Stimulated activated CD8-positive, alpha-beta memory T cell treated with anti-CD3 and anti-CD28 coated beads, Interleukin-4, amount 100 ng/mL, for 1 hour (primary cell): ENCODE results near the gene PROM1.

Source experiments
- DNase-seq, 2 donors: peaks; one replicate each; pipeline ENCODE4 v3.0.0-alpha.2; 2020; ENCODE audit warnings: low read depth in 2 of 2, low spot score in 1 of 2

Gene PROM1

DNA sequence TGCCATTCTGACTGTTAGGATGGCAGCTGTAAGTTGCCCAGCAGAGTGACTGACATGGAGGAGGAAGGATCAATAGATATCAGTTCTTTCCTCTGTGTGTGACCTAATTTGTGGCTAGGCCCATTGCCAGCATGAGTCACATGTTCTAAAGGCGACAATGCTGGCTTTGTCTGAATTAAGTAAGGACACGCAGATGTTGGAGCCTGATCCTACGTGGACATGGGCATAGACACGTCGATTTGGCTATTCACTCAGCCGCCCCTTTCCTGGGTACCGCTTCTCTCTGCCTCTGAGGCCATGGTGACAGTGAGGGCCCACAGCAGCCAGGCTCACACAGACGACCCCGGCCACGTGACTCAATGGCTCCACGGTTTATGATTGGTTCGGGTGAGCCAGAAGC lies 16.3 kb downstream of the PROM1 start:
- DNase-seq, result no peak

DNA sequence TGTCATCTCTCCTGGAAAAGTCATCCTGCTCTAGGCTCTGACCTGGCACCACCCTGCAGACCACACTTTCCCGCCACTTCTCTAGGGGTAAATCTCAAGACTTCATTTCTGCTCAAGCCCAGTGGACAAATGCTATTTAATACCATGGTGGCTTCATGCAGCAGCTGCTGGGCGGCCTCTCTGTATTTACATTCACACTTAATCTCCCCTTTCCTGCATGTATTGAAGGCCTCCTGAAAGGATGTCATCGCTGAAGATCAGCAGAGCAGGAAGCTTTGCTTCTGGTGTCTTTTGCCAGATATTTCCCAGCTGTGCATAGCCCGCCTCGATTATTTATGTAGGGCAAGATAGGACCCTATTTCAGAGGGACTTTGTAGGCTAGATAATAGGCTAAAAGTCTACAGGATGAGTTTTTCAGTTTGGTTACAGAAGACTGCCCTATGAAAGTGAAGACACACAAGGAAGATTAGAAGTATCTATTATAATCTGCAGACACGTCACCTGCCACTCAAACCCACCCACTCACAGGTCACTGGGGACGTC lies 17.2 kb downstream of the PROM1 start:
- no peak for DNase-seq

DNA sequence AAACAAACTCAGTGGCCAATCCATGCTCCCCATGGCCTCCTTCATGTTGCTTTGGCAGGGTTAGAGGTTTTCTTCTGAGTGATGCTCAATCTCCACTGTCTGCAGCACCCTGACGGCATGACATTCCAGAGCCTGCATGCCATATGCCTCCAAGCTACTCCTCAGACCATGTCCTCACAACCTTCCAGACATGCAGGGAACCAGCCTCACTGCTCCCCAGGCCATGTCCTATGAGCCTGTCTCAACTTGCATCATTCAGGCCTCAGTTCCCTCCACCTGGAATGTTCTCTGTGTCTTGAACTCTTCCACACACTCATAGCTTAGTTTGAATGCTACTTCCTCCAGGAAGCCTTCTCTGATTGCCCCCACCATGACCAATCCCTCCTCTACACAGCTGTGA lies 18.8 kb downstream of the PROM1 start:
- DNase-seq, result no peak

DNA sequence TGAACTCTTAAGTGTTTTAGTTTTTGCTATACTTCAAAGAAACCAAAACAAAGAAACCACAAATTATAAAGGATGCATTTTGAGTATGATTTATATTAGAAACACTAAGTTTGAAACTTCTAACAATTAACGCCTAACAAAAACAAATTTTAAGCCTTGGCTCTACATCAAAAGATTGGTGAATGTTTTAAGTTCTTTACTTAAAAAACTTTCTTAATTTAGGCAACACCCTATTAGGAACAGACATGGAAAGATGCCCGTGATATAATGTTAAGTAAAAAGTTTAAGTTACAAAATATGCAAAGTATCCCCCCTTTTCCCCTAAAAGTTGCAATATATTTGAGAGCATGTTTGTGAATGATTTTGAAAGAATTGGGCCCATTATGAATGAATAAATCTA lies 21.2 kb downstream of the PROM1 start:
- DNase-seq, result no peak

DNA sequence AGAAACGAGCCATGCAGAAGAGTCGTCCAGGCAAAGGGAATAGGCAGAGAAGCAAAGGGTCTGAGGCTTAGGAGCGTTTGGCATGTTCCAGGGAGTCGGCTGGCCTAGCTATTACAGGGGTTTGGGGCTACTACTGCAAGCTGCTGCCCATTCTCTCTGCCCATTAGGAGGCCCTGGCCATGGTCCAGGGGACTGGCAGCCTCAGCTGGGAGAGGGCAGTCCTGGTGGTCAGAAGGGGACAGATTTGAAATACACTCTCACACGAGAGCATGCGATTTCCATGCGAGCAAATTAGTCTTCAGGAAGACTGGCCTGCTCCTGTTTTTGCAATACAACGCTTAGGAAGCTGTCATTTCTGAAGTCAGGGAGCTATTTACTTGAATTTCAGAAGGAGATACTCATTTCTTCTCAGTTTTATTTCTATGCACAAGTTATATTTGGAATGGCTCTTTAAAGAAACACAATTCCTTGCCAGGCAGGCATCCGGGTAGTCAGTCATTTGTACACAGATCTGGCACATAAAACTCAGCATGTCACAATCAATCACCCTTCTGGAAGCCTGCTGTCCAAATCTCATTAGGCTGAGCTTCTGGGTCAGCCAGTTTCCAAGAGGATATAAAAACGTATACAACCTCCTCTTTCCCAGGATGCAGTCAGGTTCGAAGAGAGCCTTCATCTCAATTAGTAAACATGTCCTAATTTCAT lies 27.0 kb downstream of the PROM1 start:
- DNase-seq, result no peak

DNA sequence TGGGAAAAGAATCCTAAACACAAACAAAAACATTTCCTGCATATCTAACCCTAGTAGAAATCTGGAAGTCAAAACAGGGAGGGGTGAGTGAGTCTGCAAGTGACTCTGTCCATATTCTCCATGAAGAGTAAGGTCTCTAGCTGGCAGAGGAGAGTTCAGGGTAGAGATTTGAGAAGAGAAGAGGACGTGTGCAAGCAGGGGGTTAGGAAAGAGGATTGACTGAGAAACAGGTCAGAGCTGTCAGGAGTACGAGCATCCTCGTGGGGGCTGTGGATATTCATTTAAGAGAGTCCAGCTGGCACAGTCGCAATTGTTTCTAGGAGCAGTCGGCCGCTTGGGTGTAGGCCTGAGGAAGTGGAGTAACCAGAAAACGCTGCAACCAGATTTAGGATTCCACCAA lies 27.9 kb downstream of the PROM1 start:
- DNase-seq, result no peak

DNA sequence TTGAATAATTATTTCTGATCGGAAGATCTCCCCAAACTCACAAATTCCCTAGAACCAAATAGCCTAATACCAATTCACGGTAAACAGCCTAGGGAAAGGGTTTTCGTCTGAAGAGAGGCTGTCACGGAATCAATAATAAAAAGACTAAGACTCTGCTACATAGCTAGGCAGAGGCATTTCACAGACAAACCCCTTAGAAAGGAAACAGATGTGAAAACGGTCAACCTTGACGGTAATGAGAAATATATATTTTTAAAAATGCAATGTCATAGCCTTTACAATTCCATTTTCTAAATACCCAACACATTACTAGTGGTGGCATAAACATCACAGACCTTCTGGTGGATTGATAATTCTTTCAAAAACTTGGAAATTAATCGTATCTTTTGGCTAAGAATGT lies 28.4 kb downstream of the PROM1 start:
- DNase-seq, result no peak

DNA sequence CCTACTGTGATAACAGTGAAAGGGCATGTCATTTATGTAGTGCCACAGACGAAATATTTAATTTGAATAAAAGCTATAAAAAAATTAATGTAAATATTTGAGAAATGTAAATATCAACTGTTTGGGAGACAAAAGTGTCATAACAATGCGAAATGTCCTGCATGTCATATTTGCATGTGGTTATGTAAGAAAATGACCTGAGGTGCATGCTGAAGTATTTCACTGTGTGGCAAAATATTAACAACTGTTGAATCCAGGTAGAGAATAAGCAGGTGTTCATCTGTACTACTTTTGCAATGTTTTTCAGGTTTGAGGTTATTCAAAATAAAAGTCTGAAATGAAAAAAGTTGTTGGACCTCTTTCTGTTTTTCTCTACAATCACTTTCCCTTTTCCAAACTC lies 30.9 kb downstream of the PROM1 start:
- DNase-seq, result no peak

DNA sequence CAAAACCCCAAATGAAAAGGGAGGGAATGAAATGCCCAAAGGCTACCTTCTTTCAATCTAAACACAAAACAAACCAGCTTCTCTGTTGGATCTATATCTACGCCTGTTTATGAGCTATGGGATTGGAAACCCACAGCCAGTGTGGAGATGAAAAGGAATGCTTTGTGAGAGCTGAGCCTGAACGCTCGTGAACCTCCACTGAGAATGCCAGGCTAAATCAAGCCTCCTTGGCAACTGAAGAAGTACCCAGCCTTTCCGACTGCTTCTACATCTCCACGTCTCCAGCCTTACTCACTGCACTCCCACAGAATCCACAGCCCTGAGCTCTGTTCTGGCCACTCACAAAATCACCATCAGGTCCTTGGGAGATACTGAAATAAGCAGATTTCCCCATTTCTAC lies 31.8 kb downstream of the PROM1 start:
- DNase-seq, result no peak

DNA sequence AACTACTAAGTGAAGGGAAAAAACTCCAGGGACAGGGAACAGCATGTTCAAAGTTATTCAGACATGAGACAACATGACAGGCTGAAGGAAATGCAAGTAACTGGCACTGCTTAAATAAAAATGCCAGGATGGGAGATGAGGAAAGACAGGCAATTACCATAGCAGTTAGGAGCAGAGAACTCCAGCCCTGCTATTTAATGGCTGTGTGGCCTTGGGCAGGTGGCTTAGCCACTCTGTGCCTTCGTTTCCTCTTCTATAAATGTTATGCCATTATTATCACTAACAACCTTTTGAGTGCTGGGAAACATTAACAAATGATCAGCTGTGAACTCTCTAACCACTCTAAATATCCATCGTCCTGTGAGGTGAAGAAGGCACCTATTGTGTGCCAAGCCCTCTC lies 32.7 kb downstream of the PROM1 start:
- no peak for DNase-seq

DNA sequence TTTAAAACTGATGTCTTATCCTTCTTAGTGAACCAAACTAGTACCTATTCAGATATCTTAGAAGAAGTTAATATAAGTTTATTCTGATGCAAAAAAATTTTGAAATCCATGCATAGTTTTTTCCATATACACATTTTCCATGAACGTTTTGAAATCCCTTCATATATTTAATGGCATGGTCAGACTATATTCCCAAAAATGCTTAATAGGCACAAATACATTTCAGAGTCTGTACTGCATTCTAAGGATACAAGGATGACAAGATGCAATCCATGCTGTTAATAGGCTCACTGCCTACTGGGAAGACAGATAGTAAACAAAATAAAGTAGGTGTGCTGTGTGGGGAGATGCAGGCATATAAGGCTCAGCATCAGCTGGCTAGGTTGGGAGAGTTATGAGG lies 33.2 kb downstream of the PROM1 start:
- DNase-seq, result no peak

DNA sequence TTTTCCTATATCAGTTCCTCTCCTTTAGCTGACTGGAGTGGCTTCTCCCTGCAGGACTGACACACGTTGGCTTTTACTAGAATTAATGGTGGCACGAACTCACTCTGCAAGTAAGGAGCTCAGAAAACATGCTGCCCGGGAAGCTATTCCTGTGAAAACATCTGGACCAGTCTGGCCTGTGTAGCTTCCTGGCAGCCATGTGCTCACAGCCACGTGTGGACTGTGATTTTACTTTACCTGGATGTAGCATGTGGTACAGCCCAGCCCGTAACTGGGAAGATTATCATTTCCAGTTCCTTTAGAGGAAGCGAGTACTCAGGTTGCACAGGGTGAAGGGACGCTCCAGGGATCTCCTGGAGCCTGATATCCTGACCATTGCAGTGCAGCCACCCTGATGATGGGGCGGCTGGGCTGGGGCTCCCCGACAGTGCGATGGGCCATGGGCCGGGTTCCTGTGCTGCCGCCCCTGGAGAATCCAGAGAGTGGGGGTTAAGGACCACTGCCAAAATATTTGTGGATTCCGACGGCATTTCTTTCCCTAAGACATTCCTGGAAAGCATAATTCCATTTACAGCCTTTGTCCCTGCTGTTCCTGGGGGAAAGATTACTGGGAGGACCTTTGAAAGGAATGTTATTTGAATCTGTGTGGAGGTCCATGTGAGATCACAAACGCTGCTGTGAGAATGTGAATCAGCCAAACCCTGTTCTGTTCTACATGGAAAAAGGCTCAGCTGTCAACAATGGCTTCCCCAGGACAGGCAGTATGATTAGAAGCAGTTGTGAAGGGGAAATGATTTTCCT lies 35.0 kb downstream of the PROM1 start:
- DNase-seq, result no peak

DNA sequence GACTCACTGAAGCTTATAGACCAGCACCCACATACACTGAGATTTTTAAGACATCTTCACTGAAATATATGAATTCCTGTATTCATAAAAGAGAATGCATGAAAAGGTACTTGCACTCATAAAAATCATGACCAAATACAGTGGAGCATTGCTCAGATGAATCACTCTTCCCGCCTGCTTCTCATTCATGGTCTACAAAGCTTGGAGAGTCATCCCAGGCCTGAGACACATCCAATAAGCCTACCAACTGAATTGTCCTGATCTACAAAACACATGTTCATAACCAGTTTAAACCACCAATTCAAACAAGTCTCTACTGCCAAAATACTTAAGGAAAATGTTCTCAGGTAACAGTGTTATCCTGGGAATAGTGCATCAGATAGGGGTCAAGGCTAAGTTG lies 38.1 kb downstream of the PROM1 start:
- DNase-seq, result no peak

DNA sequence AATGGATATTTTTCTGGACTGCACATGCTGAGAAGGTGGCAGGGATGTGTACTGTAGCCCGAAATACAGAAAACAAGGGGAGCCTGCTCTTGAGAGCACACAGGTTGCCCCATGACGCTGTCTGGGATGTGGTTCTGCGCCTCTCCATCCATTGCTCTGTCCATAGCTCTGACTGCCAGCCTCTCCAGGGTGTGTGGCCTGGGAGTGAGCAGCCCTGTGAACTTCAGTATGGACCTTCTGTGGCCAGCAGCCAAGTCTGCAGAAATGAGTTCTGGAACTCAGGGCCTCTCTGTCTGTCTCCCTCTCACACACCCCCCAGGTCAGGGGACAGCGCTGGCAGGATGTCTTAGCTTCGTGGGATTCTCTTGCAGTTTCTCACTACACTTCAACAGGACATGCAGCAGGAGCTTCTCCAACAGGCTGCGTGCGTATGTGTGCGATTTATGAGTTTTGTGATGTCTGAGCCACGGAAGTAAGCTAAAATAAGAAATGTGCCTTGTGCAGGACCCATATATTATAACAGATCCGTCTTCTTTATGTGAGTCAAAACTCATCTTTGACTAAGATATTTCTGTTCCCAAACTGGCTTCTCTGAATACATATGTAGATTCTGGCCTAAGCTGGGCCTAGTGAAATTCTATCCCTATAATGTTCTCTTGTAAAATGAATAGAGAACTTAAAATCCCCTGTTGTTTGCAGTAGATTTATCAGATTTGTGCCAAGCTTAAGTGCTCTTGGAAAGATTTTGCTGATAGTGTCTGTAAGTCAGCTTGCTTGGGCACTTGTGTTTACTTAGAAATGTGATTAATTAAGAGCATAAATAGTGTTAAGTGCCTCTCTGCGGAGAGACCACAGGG lies 40.0 kb downstream of the PROM1 start:
- no peak for DNase-seq

DNA sequence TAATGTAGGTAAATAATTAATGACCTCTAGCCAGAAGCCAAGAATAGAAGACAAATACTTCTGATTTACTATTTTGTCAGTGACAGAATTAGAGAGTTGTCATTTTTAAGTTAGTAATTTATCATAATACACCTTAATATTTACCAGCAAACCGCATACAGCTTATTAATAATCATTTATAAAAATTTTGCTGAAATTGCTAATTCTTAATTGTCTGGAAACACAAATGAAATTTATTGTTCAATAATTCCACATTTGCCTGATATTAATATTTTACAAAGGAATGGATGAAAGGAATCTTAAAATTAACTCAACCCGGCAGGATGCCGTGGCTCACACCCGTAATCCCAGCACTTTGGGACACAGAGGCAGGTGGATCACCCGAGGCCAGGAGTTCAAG lies 44.7 kb downstream of the PROM1 start:
- DNase-seq, result no peak

DNA sequence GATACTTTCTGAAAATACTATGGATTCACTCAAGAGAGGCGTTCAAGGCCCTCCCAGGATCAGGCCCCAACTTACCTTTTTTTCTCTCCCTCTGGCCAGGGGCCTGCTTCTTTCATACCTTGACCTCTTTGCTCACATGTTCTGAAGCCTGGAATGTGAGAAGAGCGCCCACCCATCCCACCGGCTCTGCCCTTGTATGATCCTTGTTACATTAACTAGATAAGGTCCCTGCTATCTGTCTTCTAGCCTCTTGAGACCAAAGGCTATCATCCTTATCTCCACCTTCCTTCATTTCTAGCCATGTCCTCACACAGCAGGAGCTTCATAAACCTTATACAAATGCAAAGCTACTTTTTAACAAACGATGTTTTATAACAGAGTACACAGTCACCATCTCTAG lies 45.9 kb downstream of the PROM1 start:
- no peak for DNase-seq

DNA sequence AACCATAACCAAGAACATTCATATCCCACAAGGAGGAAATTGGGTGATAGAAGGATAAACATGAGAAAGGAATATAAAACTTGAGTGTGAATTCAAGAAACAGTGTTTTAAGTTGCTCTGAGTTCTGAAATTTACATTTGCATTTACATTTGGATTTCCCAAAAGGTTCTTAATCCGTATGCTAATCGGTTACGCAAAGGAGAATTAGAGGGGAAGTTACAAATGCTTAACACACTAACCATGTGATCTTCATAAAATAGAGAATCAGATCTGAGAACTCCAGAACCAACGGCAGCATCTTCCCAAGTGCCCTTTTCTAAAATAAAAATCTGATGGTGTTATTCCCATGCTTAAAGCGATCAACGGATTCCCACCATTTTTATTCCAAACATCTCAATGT lies 48.0 kb downstream of the PROM1 start:
- DNase-seq, result no peak

DNA sequence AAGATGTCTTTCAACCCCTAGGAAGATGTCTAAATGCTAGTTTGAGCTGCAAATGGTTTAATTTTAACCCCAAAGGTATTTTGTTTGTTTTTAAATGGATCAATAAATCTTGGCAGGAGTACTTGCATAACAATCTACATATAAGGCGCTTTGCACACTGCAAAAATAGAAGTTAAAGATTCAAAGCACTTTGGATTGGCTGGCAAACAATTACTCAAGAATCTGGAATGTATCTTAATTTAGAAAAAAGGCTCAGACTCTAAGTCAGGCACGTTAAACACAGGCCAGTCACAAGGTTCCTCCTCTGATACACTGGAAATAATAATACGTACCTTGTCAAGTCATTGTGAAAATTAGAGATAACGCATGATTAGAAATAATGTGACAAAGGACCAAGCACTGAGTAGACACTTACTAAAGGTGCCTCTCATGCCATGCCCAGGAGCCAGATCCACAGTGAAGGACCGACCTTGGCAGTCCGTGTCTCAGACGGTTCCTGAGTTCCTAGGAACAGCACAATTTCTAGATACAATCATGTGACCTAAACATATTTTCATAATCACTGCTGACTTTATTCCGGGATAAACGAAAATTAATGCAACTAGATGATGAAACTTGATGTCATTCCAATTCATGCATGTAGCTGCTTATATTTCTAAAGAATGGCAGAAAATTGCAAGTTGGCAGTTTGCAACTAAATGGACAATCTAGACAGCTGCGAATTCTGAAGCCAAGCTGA lies 49.6 kb downstream of the PROM1 start:
- DNase-seq, result no peak

DNA sequence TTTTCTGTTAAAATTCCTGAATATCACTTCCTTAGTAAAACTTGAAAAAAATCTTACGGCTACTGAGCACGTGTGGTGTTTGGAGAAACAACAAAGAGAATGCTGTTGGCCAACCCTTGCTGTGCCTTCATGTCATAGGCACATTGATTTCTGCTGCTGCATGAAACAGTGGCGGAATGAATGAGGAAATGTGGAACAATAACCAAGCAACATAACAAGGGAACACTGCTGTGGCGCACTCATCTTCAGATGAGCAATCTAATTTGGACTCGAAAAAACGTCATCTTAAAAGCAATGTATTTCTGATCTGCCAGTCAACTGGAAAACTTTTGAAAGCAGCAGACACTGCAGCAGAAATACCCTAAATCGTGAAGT lies 51.4 kb downstream of the PROM1 start:
- DNase-seq, result no peak

DNA sequence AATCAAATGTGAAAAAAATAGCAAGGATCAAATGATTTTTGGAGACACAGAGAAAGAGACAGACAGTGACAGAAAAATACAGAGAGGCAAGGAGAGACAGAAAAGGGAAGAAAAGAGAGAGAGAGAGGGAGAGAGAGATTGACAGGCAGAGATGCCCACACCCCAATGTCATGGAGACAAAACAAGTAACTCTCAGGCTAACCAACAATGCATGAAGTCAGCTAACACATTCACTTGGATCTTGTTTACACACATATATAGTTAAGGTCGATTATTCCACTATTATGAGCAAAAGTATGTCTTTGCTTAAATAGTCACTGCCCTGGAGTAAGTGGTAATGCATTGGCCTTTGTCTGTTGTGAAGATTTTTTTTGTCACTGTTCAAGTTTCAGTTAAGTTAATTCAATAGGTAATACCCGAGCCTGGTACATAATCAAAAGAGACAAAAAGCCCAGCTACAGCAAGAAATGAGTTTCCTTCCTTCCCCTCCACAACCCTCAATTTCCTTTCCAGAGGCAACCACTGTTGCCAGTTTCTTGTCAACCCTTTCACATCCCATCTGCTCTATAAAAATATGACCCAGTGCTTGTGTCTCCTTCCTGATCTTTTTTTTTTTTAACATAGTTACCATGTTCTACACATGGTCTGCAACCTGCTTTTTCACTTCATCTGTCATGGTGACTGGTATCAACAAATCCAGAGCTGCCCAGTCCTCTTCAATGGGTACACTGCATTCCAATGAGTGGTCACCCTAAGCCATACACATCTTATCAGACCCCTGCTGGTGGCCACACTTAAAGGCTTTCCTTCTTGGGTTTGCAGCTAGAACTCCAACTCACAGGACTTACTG lies 52.1 kb downstream of the PROM1 start:
- DNase-seq, result no peak
